ENCODE measurements around the gene AMBRA1. TPM values are rescaled to one million over a fixed set of nuclear protein-coding genes. Genes with fewer than 3 reads are reported as not detected.

The AMBRA1 gene
- total and polyA plus RNA-seq, 2 of the 8 experiments (the other 6 are each of a cell fraction or from before 2014, with no cell fraction given): 14.2 to 37.4 TPM

DNA sequence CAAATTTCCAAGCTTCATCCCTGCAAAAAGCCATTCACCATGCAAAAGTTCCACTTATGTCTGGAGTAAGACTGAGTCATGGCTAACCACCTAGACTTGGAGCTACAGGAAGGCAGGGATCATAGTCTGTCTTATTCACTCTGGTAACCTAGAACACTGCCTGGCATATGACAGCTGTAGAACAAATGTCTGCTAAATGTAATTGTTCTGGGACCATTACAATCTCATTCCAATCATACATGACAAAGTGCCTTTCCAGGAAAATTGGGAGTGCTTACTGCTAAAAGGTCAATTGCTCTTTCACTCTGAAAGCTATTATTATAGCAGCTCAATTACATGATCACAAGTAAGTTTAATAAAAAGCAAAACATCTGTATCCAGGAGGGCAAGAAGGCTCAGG is 103.2 kb downstream of the AMBRA1 start:
- CTCF ChIA-PET (ENCODE audit: partially characterized antibody): interaction anchor here (1.1 to 6.2 kb wide), 33 partner anchors 10 to 156 kb away, joined by 3 to 118 read pairs (median 7); partner anchors contain the start of gene CHRM4
- no peak overlapping the region for H3K14ac ChIP-seq (ENCODE audit: insufficient read length)
- H3K4me1 ChIP-seq (replicated peaks in 1 of 4; ENCODE audit: control insufficient read depth in 3 of 4, insufficient read depth in 4 of 4, low read length in 3 of 4): no peaks in the 10 kb centered on the region
- H3K56ac ChIP-seq (replicated peaks; ENCODE audit: insufficient read length, low read depth, low read length): no peak overlapping the region
- no peak overlapping the region for H2BK20ac ChIP-seq (ENCODE audit: low read length)
- no peak for FAIRE-seq
- H2BK15ac ChIP-seq (ENCODE audit: low read length): no peak overlapping the region
- H3K36me3 ChIP-seq (ENCODE audit: control insufficient read depth in 2 of 4, insufficient read depth in 4 of 4, low read length in 3 of 4): peaks cover 0 to 9% (median 0%) of the 10 kb centered on the region in 4 experiments; a peak in 5 of 8 replicates
- H3K79me2 ChIP-seq (ENCODE audit: control insufficient read depth in 1 of 2, insufficient read depth in 2 of 2, low read length in 2 of 2): no peaks in the 10 kb centered on the region
- no peak overlapping the region for H4K5ac ChIP-seq (ENCODE audit: insufficient read length, low read depth, low read length)
- no peaks in the 10 kb centered on the region for H3K79me1 ChIP-seq (ENCODE audit: low read depth, low read length)
- POLR2A ChIA-PET (ENCODE audit: partially characterized antibody): interaction anchor here (1.7 kb wide), 1 partner anchor 52 kb away, joined by 3 read pairs; no protein-coding TSS in a partner anchor
- H3K4me2 ChIP-seq (ENCODE audit: insufficient read depth in 1 of 2, low read depth in 2 of 2, low read length in 2 of 2): no peak overlapping the region
- TF ChIP-seq KDM5A (IDR thresholded peaks at IDR 0.05; ENCODE audit: low read length): no peak
- no peak for TF ChIP-seq SIX5 (IDR thresholded peaks at IDR 0.05; ENCODE audit: low read depth, low read length)
- no peak for TF ChIP-seq HDAC6 (IDR thresholded peaks at IDR 0.05; ENCODE audit: low read depth, low read length)
- TF ChIP-seq EZH2 (IDR thresholded peaks at IDR 0.05; ENCODE audit: low read depth, low read length, severe bottlenecking): no peak
- no peak for TF ChIP-seq GABPA (IDR thresholded peaks at IDR 0.05; ENCODE audit: borderline replicate concordance, insufficient read depth, low read length)
- TF ChIP-seq SP4 (IDR thresholded peaks at IDR 0.05; ENCODE audit: low read length): no peak
- no peak for TF ChIP-seq BACH1 (IDR thresholded peaks at IDR 0.05; ENCODE audit: low read length)
- no peak for TF ChIP-seq YY1 (IDR thresholded peaks at IDR 0.05; ENCODE audit: low read depth, low read length)
- TF ChIP-seq CREB1 (IDR thresholded peaks at IDR 0.05): no peak
- no peak for TF ChIP-seq TAF7 (optimal IDR thresholded peaks at IDR 0.05; ENCODE audit: borderline replicate concordance, low read depth, low read length)
- TF ChIP-seq MAFK (IDR thresholded peaks at IDR 0.05; ENCODE audit: low read depth, low read length): no peak
- TF ChIP-seq EP300 (IDR thresholded peaks at IDR 0.05; ENCODE audit: borderline replicate concordance in 1 of 2, low read depth in 2 of 2, low read length in 2 of 2): no peak
- H4K20me1 ChIP-seq (replicated peaks in 1 of 2; ENCODE audit: control insufficient read depth in 1 of 2, insufficient read depth in 2 of 2, low read length in 2 of 2): no peaks in the 10 kb centered on the region
- no peak for DNase-seq (ENCODE audit: low read depth in 1 of 2, low spot score in 2 of 2)
- no peak overlapping the region for H3K23ac ChIP-seq (ENCODE audit: insufficient read length)
- H3K27ac ChIP-seq (ENCODE audit: low read depth, low read length): no peak overlapping the region
- H4K8ac ChIP-seq (ENCODE audit: extremely low read depth, insufficient read depth, low read length): no peak overlapping the region
- H3K4ac ChIP-seq (replicated peaks; ENCODE audit: insufficient read length, low read depth, low read length): no peak overlapping the region
- no peak overlapping the region for H3K18ac ChIP-seq (ENCODE audit: extremely low read depth, low read length)
- H4K91ac ChIP-seq (replicated peaks; ENCODE audit: insufficient read length, low read length): no peak overlapping the region
- H3K9me3 ChIP-seq (ENCODE audit: insufficient read depth in 2 of 2, low read depth in 1 of 2, low read length in 1 of 2): no peaks in the 10 kb centered on the region
- H2BK5ac ChIP-seq (ENCODE audit: low read depth, low read length): no peak overlapping the region
- no peaks in the 10 kb centered on the region for H3K27me3 ChIP-seq (replicated peaks in 1 of 4; ENCODE audit: control insufficient read depth in 3 of 4, extremely low read depth in 1 of 4, insufficient read depth in 3 of 4, low read length in 3 of 4)
- H2BK120ac ChIP-seq (replicated peaks; ENCODE audit: low read depth, low read length): no peak overlapping the region
- no peaks in the 10 kb centered on the region for H3K23me2 ChIP-seq (ENCODE audit: low read depth, low read length)
- no peak overlapping the region for H2AFZ ChIP-seq (ENCODE audit: low read length)
- H3K4me3 ChIP-seq (ENCODE audit: extremely low read depth in 1 of 4, insufficient read depth in 2 of 4, low read depth in 3 of 4, low read length in 4 of 4): no peak overlapping the region
- H2BK12ac ChIP-seq (ENCODE audit: low read depth, low read length): no peak overlapping the region
- no peak overlapping the region for H3K9ac ChIP-seq (replicated peaks in 1 of 4; ENCODE audit: extremely low read depth in 1 of 4, low read depth in 3 of 4, low read length in 3 of 4)
- H2AK5ac ChIP-seq (ENCODE audit: low read depth, low read length): no peak overlapping the region

Data from H1 (cell line).